ENCODE measurements around the gene CPNE5.
A peak's percentile ranks its signal among the peaks of the same experiment; 100 is the strongest.

CPNE5 gene

GRCh38 chr6:36765594-36766398, 73.4 kb downstream of the CPNE5 start:
- TF ChIP-seq CTCF (conservative IDR thresholded peaks at IDR 0.05; ENCODE audit: low read depth, low read length): peak; percentile 97
- peak; percentile 46 for DNase-seq (ENCODE audit: low read depth)
- H3K4me3 ChIP-seq (ENCODE audit: low read length): no peak overlapping the region

DNA sequence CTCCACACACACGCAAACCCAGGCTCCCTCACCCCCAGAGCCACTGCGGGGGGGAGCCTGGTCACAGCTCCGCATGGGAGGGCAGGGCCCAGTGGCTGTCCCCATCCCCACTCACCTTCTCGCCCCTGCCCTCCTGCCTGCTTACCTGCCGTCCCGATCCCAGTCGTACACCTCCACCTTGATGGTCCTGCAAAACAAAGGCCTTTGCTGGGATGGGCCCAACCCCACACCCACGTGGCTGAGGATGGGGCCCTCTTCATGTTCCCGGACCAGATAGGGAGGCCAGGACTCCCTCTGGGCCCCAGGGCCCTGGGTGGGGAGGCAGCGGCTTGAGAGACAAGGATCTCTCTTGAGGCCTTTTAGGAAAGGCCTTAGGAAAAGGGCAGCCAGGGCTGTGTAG, 74.1 kb downstream of the CPNE5 start:
- DNase-seq (ENCODE audit: low read depth): no peak
- no peak overlapping the region for H3K4me3 ChIP-seq (ENCODE audit: low read length)
- TF ChIP-seq CTCF (conservative IDR thresholded peaks at IDR 0.05; ENCODE audit: low read depth, low read length): no peak

DNA sequence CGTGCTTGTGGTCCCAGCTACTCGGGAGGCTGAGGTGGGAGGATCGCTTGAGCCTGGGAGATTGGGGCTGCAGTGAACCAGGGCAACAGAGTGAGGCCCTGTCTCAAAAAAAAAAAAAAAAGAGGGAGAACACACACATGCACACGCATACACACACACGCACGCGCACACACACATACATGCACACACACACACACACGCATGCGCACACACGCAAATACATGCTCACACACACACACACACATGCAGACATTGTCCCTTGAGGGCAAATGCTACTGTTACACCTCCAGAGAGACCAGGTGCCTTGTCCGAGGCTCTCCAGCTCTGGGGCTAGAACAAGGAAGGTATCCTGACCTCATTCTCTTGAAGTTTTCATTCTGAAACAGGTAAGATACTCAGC, 77.1 kb downstream of the CPNE5 start:
- no peak overlapping the region for H3K4me3 ChIP-seq (ENCODE audit: low read length)
- TF ChIP-seq CTCF (conservative IDR thresholded peaks at IDR 0.05; ENCODE audit: low read depth, low read length): no peak

DNA sequence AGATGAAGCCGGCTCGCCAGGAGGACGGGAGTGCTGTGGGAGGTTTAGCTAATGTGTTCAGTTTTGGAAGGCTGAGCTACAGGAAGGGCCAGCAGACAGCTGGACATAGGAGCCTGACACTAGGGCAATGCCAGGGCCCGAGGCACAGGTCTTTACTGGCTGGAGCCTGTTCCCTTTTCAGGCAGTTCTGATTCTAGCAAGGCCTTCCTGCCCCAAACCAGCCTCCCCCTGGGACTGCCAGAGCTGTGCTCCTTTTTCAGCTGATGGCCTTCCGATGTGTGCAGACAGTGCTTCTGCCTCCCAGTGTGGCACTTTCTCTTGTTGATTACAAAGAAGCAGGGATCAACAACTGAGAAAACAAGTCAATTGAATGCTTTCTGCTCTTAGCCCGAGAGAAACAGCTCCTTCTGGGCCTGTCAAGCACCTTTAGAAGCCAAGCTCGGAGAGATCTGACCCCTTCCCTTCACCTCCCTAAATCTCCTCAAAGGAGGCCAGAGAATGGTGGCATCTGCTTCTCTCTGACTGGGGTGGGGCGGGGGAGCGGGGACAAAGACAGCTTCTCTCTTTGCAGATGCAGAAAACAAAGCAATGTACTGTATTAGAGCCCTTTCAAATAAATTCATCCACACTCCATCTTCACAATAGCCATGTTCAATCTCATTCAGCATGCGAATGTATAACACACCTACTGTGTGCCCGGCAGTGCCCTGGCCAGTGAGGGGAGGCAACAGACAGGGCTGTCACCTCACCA, 78.4 kb downstream of the CPNE5 start:
- no peak for TF ChIP-seq CTCF (conservative IDR thresholded peaks at IDR 0.05; ENCODE audit: low read depth, low read length)
- DNase-seq (ENCODE audit: low read depth): no peak
- no peak overlapping the region for H3K4me3 ChIP-seq (ENCODE audit: low read length)

More for the DNA sequence above, 77.1 kb downstream of the CPNE5 start:
- DNase-seq (ENCODE audit: low read depth): no peak

DNA sequence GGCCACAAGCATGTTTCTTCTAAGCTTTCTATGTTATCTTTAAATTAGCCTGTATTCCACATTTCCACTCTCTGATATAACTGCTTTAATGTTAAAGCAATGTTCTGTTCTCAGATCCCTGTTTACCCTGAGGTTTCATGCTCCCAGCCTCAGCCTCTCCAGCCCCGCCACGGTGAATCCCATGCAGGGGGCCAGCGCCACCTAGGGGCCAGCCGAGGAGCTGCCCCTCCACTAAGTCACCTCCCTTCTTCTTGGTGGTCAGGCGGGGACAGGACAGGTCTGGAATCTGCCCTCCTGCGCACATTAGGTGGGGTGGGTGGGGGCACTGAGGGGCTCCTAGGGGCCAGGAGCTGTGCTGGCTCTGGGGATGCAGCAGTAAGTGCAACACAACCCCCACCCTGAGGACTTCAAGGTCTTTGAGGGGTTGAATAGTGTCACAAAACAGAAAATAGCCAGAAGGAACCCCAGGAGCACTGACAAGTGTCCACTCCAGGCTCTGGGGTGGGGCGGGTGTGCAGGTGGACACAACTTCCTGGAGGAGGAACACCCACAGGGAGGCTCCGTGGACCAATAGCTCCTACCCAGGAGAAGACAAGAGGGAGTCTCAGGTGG, 80.0 kb downstream of the CPNE5 start:
- peak; percentile 99 for TF ChIP-seq CTCF (conservative IDR thresholded peaks at IDR 0.05; ENCODE audit: low read depth, low read length)
- no peak for DNase-seq (ENCODE audit: low read depth)
- no peak overlapping the region for H3K4me3 ChIP-seq (ENCODE audit: low read length)

DNA sequence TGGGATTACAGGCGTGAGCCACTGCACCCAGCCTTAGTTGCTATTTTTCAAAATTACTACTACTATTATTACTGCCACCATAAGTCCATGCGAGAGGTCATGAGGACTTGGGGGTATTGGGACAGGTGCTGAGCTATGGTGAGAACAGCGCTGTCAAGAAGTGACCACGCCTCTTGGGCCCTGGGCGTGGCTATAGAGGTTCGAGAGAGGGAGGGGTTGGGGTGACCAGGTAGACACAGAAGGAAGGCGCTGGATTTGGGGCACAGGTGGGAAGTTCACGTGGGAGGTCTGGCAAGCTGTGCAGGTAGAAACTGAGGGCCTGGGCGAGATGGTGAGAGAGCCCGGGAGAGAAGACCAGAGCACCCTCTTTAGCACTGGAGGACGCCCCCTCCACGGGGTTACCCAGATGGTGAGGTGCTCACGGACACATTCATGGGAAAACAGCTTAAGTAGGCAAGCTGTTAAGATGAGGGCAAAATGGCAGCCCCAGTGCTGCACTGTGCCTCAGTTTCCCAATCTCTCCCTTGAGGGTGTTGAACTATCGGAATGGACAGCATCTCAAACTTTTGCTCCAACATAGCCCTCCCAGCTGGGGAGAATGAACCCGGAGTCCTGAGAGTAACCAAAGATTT, 80.6 kb downstream of the CPNE5 start:
- H3K4me3 ChIP-seq (ENCODE audit: low read length): no peak overlapping the region
- no peak for DNase-seq (ENCODE audit: low read depth)
- TF ChIP-seq CTCF (conservative IDR thresholded peaks at IDR 0.05; ENCODE audit: low read depth, low read length): no peak
